HG03378 (cell line): ENCODE measurements around the gene GABRB1.
A peak's percentile ranks its signal among the peaks of the same experiment; 100 is the strongest.

Source experiments
- ATAC-seq: cut with Tn5 transposase; IDR thresholded peaks from one replicate; pipeline ENCODE4 v1.9.1; 2021; ENCODE audit warnings: mild to moderate bottlenecking, moderate library complexity; ENCODE audit not compliant: unreplicated experiment

The GABRB1 gene

GRCh38 chr4:47381172-47381571 is 349.8 kb downstream of the GABRB1 start:
- ATAC-seq: no peak

GRCh38 chr4:47382846-47383360 is 351.5 kb downstream of the GABRB1 start:
- no peak for ATAC-seq

- ATAC-seq: no peak
These were observed 352.6 kb downstream of the GABRB1 start for GRCh38 chr4:47383829-47384427.

GRCh38 chr4:47386146-47386545 is 354.8 kb downstream of the GABRB1 start:
- no peak for ATAC-seq

- ATAC-seq: no peak
These were observed 355.3 kb downstream of the GABRB1 start for GRCh38 chr4:47386561-47387235.

- no peak for ATAC-seq
These were observed 359.2 kb downstream of the GABRB1 start for GRCh38 chr4:47390428-47391125.

GRCh38 chr4:47391256-47391655 is 359.9 kb downstream of the GABRB1 start:
- peak; percentile 72 for ATAC-seq

GRCh38 chr4:47406408-47406807 is 375.0 kb downstream of the GABRB1 start:
- ATAC-seq: no peak

GRCh38 chr4:47410271-47410670 is 378.9 kb downstream of the GABRB1 start:
- no peak for ATAC-seq

GRCh38 chr4:47413521-47413920 is 382.2 kb downstream of the GABRB1 start:
- no peak for ATAC-seq

GRCh38 chr4:47415719-47416118 is 384.4 kb downstream of the GABRB1 start:
- ATAC-seq: no peak

GRCh38 chr4:47418147-47418546 is 386.8 kb downstream of the GABRB1 start:
- ATAC-seq: no peak

- ATAC-seq: no peak
These were observed 387.9 kb downstream of the GABRB1 start for GRCh38 chr4:47419296-47419695.

- ATAC-seq: no peak
These were observed 394.3 kb downstream of the GABRB1 start for GRCh38 chr4:47425628-47426027.

GRCh38 chr4:47427935-47428334 is 396.6 kb downstream of the GABRB1 start:
- ATAC-seq: no peak

- no peak for ATAC-seq
These were observed 401.4 kb downstream of the GABRB1 start for GRCh38 chr4:47432749-47433148.

GRCh38 chr4:47434931-47435330 is 403.6 kb downstream of the GABRB1 start:
- no peak for ATAC-seq

- no peak for ATAC-seq
These were observed 411.6 kb downstream of the GABRB1 start for GRCh38 chr4:47442980-47443379.

GRCh38 chr4:47444031-47444430 is 412.7 kb downstream of the GABRB1 start:
- no peak for ATAC-seq

- ATAC-seq: no peak
These were observed 420.3 kb downstream of the GABRB1 start for GRCh38 chr4:47451657-47452056.

GRCh38 chr4:47462799-47463234 is 431.4 kb downstream of the GABRB1 start:
- no peak for ATAC-seq
